ENCODE results near the gene SLC9A7.
A peak's percentile ranks its signal among the peaks of the same experiment; 100 is the strongest.

The SLC9A7 gene

DNA sequence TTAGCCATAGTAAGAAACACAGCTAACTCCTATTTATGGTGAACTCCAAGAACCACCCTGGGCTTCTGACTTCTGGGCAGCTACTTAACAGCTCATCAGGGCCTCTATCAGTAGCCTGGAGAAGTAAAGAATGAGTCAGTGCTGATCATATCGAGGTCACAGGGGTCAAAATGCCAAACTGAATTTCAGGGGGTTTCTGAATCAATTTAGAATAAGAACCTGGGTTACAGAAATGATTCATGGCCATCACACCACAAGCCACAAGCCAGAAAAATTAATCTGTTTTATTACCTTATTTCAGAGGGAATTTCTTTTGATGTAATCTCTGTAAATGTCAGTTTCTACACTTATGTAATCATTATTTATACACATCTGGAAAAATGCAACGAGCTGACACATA, 121.0 kb downstream of the SLC9A7 start:
- Histone ChIP-seq H3K4me3 (no peak overlapping the region), H3K27ac (no peak overlapping the region)
- DNase-seq (ENCODE audit: low spot score): no peak
- TF ChIP-seq, protein P1, sequence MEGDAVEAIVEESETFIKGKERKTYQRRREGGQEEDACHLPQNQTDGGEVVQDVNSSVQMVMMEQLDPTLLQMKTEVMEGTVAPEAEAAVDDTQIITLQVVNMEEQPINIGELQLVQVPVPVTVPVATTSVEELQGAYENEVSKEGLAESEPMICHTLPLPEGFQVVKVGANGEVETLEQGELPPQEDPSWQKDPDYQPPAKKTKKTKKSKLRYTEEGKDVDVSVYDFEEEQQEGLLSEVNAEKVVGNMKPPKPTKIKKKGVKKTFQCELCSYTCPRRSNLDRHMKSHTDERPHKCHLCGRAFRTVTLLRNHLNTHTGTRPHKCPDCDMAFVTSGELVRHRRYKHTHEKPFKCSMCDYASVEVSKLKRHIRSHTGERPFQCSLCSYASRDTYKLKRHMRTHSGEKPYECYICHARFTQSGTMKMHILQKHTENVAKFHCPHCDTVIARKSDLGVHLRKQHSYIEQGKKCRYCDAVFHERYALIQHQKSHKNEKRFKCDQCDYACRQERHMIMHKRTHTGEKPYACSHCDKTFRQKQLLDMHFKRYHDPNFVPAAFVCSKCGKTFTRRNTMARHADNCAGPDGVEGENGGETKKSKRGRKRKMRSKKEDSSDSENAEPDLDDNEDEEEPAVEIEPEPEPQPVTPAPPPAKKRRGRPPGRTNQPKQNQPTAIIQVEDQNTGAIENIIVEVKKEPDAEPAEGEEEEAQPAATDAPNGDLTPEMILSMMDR (IDR thresholded peaks at IDR 0.05): no peak

DNA sequence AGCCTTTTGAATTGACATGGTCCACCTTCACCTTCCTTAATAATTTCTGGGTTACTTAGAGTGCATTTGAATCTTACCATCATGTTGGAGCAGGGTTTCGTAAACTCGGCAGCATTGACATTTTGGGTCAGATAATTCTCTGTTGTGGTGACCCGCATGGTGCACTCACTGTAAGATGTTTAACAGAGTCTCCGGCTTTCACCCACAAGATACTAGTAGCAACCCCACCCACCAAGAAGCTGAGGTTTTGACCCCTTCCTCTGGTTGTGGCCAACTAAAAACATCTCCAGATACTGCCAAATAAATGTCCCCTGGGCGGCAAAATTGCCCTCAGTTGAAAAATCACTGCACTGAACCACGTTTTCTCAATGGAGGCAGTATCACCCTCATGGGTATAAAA, 122.7 kb downstream of the SLC9A7 start:
- Histone ChIP-seq H3K4me3 (no peak overlapping the region), H3K27ac (no peak overlapping the region)
- DNase-seq (ENCODE audit: low spot score): no peak
- TF ChIP-seq, protein P1 (IDR thresholded peaks at IDR 0.05): no peak

DNA sequence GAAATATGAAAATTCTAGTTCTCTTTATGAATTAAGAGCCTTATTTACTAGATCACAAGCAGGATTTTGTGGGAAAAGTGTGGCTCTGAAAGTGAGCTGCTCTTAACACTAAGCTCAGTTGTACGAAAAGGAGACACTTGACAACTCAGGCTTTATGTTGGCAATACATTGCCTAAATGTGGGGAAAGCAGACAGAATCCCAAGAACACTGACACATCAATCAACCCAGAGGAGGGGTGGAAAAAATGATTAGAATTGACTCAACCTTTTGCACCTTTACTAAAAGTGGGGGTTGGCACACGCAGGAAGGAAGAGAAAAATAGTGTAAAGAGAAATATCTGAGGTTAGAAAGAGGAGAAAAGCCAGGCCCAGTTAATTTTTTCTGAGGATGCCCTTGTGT, 123.7 kb downstream of the SLC9A7 start:
- H3K4me3 ChIP-seq: no peak overlapping the region
- no peak for DNase-seq (ENCODE audit: low spot score)
- TF ChIP-seq, protein P1 (IDR thresholded peaks at IDR 0.05): no peak
- no peak overlapping the region for H3K27ac ChIP-seq

DNA sequence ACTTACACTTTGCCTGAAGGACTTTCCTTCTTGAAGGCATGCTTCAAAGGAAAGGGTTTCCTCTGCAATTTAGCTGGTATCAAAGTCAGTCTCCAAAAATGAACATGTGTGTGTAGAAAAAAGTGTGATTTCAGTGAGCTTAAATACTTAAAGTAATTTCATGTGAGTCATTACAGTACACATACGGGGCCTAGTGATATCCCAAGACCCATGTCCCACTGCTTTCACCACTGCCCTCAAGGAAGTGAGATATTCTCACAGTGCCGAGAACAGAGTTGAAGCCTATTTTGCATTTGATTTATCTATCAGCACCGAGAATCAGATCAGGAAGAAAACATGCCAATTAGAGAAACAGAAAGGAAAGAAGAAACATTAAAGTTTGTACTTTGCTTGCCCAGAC, 124.3 kb downstream of the SLC9A7 start:
- H3K4me3 ChIP-seq: no peak overlapping the region
- no peak overlapping the region for H3K27ac ChIP-seq
- TF ChIP-seq, protein P1 (IDR thresholded peaks at IDR 0.05): no peak
- no peak for DNase-seq (ENCODE audit: low spot score)

DNA sequence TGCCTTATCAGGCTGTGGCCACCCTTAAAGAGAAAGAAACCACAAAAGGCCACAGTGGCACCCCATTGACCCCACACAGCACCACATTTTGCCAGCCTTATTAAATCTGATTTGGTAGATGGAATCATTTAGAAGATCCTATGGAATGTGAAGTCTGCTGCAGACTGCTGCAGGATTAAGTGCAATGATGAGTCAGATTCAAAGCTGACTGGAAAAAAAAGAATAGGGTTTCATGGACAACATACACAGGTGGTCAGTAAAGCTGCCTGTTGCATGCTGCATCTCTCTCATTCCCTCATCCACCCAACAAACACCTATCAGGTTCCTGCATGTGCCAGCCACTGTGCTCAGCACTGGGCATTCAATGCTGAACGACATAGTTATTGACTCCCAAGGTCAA, 128.8 kb downstream of the SLC9A7 start:
- Histone ChIP-seq H3K27ac (no peak overlapping the region), H3K4me3 (no peak overlapping the region)
- TF ChIP-seq, protein P1 (IDR thresholded peaks at IDR 0.05): no peak
- no peak for DNase-seq (ENCODE audit: low spot score)

DNA sequence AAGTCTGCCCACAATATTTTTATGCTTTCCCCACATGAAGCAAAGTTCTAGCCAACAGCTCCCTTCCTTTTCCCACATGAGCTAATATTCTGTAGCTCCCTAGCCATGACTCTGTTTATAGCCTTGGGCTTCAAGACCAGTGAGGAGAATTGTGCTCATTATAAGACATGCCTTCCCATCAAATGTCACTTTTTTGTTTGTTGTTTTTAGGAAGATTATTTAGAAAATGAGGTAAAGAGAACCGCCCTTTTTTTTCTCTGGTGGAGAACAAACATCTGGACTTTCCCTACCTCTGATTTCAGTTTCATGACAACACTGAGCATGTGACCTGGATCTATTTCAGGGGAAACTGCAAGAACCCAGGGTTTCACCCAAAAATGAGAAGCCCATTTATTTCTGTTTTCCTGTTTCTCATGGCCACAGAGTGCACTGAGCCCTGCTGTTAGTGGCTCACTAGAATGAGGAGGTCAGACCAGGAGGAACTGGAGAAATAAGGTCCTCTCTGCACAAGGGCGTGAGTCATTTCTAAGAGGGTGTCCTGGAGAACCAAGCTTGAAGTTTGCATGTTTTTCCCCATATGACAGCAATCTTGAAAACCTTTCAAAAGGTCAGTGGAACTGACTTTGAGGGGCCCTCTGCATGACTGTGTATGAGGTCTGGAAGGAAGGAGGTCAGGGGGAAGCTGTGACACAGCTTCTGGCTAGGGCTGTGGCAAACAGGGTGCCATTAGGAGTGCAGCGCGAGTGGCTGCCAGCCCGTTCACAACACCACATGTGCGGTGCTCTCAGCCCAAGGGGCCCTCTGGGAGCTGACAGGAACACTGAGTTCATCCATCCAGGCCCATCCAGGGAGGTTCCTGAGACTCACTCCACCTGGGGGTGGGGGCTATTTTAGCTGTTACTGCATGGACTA, 130.2 kb downstream of the SLC9A7 start:
- TF ChIP-seq, protein P1 (IDR thresholded peaks at IDR 0.05): no peak
- DNase-seq (ENCODE audit: low spot score): peak; percentile 85
- peak overlapping the region in 1 of 2 donors; percentile 63 for H3K27ac ChIP-seq
- H3K4me3 ChIP-seq: no peak overlapping the region

Data from coronary artery (tissue), 2 donors.